Measurements from ENCODE around the gene CACNB2.
"Not testable (repeated sequence)": the region's sequence is repeated elsewhere in the genome, so short reads cannot be mapped to it uniquely, and the experiment has no call there.

CACNB2 gene

GRCh38 chr10:18570386-18570785, 430.2 kb downstream of the CACNB2 start:
- DNase-seq (ENCODE audit: low spot score), result not testable (repeated sequence)

- DNase-seq (ENCODE audit: low spot score), result no peak
Observed at GRCh38 chr10:18571076-18571475, 430.9 kb downstream of the CACNB2 start.

- no peak for DNase-seq (ENCODE audit: low spot score)
Observed at GRCh38 chr10:18571780-18572179, 431.6 kb downstream of the CACNB2 start.

DNA sequence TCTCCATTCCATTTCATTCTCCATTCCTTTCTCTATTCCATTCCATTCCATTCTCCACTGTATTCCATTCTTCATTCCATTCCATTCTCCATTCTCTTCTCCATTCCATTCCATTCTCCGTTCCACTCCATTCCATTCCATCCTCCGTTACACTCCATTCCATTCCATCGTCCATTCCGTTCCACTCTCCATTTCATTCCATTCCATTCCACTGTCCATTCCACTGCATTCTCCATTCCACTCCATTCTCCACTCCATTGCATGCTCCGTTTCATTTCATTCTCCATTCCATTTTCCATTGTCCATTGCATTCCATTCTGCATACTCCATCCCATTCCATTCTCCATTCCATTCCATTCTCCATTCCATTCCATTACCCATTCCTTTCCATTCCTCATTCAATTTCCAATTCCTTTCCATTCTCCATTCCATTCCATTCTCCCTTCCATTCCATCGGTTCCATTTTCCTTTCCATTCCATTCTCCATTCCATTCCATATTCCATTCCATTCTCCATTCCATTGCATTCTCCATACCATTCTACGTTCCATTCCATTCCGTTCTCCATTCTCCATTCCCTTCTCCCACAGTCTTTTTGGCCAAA, 432.8 kb downstream of the CACNB2 start:
- no peak for DNase-seq (ENCODE audit: low spot score)

GRCh38 chr10:18576586-18576985, 436.4 kb downstream of the CACNB2 start:
- no peak for DNase-seq (ENCODE audit: low spot score)

DNA sequence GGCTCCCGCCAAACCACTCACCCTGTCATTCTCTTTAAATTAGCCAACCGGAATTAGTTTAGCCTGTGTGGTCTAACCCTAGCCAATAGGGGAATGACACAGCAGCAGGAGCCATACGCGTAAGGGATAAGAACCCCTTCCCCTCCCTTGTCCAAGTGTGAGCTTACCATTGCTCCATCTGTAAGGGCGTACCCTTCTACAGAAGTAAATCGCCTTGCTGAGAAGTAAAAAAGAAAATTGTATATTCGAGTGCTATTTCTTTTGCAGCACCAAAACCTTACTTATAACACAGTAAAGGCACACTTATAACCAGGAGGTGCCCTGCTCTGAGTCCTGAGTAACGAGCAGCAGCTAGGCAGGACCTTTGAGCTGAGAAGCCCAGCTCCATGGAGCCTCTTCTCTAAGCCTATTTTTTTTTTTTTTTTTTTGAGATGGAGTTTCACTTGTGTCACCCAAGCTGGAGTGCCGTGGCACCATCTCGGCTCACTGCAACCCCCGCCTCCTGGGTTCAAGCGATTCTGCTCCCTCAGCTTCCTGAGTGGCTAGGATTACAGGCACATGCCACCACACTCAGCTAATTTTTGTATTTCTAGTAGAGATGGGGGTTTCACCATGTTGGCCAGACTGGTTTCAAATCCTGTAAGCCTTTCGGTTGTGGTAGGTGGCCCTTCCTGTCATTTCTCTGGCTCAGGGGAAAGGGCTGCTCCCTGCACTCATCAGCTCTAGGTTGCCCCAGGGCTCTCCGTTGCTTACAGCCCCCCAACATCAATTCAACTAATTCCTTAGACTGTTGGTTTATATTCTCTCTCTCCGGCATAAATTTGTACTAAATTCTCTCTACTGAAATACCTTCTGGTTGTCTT, 437.8 kb downstream of the CACNB2 start:
- no peak for DNase-seq (ENCODE audit: low spot score)

- DNase-seq (ENCODE audit: low spot score), result no peak
Observed at GRCh38 chr10:18582803-18583202, 442.6 kb downstream of the CACNB2 start.

GRCh38 chr10:18583575-18584270, 443.5 kb downstream of the CACNB2 start:
- no peak for DNase-seq (ENCODE audit: low spot score)

DNA sequence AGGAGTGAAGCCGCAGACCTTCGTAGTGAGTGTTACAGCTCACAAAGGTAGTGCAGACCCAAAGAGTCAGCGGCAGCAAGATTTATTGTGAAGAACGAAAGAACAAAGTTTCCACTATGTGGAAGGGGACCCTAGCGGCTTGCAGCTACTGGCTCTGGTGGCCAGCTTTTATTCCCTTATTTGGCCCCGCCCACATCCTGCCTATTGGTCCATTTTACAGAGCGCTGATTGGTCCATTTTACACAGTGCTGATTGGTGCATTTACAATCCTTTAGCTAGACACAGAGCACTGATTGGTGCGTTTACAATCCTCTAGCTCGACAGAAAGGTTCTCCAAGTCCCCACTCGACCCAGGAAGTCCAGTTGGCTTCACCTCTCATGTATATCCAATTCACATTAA, 446.4 kb downstream of the CACNB2 start:
- not testable (repeated sequence) for DNase-seq (ENCODE audit: low spot score)

DNA sequence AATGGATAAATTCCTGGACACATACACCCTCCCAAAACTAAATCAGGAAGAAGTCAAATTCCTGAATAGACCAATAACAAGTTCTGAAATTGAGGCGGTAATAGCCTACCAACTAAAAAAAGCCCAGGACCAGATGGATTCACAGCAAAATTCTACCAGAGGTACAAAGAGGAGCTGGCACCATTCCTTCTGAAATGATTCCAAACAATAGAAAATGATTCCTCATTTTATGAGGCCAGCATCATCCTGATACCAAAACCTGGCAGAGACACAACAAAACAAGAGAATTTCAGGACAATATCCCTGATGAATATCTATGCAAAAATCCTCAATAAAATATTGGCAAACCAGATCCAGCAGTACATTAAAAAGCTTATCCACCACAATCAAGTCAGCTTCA, 450.9 kb downstream of the CACNB2 start:
- not testable (repeated sequence) for DNase-seq (ENCODE audit: low spot score)

Data from germinal center (tissue), 1 donor.